H7 (cell line): ENCODE measurements around the gene GGT6. TPM values are rescaled to one million over a fixed set of nuclear protein-coding genes. Genes with fewer than 3 reads are reported as not detected.

Source experiments
- DNase-seq: peaks from one replicate; pipeline ENCODE4 v3.0.0; 2012
- H3K27me3 ChIP-seq: 2 replicates; pipeline ENCODE4 v1.6.0; 2011; ENCODE audit warnings: mild to moderate bottlenecking, low read length; ENCODE audit not compliant: control insufficient read depth, insufficient read depth
- H3K36me3 ChIP-seq: replicated peaks from 2 replicates; pipeline ENCODE4 v1.5.1; 2011; ENCODE audit warnings: low read length; ENCODE audit not compliant: control insufficient read depth, insufficient read depth
- H3K4me3 ChIP-seq: 2 replicates; pipeline ENCODE4 v1.5.1; 2011; ENCODE audit warnings: low read depth, mild to moderate bottlenecking, control low read depth, low read length, moderate library complexity; ENCODE audit not compliant: insufficient read depth
- total RNA-seq: library from RNA; depleted of rRNA; stranded (reverse); fragments of >200 nt; shearing (Covaris generic); gene quantifications from 2 replicates; pipeline ENCODE4 v1.2.3, GENCODE V29; 2014

Gene GGT6
- total RNA-seq, 1 experiment from 2014 or later, result not detected

- DNase-seq, result no peak
- Histone ChIP-seq H3K4me3 (no peak overlapping the region), H3K36me3 (peaks cover 22% of the 10 kb centered on the region), H3K27me3 (no peaks in the 10 kb centered on the region; the same call in 1 of the 2 replicates)
These were observed 22.7 kb downstream of the GGT6 start for GRCh38 chr17:4537451-4538235.

DNA sequence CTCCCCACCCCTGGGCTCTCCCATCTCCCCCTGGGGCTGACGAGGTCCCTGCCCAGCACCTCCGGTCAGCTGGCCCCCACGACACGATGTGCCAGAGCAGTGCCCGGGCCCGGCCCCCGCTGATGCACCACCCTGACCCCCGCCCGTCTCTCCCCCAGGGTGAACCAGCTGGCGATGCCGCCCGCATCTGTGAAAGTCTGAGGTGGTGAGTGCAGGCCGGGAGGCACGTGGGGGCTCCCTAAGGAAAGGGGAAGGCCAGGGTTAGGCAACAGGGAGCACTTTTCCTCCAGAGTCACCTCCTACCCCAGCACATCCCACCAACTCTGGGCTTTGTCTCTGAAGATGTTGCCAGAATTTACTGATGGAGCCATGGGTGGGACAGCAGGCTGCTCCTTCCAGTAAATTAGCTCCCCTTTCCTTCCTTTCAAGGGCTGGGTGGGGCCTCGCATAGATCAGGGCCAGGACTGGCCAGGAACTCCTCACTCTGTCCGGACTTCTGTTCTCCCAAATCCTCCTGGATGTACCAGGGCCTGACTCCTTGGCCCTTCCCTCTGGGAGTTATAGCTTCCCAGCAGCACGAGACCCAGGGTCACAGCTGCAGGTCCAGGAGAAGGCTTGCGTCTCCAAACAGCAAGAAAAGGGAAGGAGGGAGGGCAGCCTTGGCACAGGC is 23.5 kb downstream of the GGT6 start:
- peak overlapping the region; percentile 35; the same call in 1 of the 2 replicates for H3K4me3 ChIP-seq
- peaks cover 16% of the 10 kb centered on the region for H3K36me3 ChIP-seq
- DNase-seq, result peak; percentile 87
- no peaks in the 10 kb centered on the region; the same call in 1 of the 2 replicates for H3K27me3 ChIP-seq

DNA sequence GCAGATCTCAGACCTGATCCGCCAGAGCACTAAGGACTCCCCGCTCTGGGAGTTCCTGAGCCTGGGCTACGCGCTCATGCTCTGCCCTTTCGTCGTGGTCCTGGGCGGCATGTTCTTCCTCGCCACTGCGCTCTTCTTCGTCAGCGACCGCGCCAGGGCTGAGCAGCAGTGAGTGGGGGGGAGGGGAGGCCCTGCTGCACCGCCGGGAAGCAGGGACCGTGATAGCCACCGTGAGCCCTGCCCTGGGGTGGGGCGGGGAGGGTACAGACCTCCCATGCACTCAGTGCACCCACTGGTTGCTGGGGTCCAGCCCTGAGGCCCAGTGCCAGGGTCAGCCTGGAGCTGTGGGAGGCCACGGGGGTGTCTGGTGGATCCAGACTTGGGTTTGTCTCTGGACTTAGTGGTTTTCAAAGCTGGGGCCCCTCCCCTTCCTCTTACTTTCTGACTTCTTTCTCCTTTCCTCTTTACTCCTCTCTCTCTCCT is 24.1 kb downstream of the GGT6 start:
- Histone ChIP-seq H3K36me3 (peaks cover 14% of the 10 kb centered on the region), H3K4me3 (peak overlapping the region; percentile 35), H3K27me3 (no peaks in the 10 kb centered on the region; the same call in 1 of the 2 replicates)
- DNase-seq, result peak; percentile 92

DNA sequence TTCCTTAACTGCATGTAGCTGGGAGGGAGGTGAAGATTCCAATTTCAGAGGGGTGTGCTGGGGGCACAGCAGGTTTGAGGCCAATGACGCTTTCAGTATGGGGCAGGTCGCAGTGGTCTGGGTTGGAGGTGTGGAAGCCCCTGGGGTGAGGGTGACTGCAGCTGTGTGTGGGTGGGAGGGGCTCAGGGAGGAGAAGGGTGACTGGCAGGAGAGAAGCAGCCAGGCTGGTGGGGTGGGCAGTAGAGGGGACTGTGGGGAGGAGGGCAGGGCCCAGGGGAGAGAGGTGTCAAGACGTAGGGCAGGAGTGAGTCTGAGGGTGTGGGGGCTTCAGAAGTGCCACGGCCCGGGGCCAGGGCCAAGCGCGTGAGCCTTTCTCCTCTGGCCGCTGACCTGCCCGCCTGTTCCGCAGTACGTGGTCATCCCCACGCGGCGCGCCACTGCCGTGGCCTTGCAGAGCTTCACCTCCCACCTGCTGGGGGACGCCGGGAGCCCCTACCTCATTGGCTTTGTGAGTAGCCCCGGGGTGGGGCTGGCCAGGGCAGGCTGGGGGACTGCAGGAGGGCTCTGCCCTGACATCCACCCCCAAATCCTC is 24.6 kb downstream of the GGT6 start:
- H3K4me3 ChIP-seq, result peak overlapping the region; percentile 35; the same call in 1 of the 2 replicates
- peaks cover 3% of the 10 kb centered on the region; the same call in 1 of the 2 replicates for H3K27me3 ChIP-seq
- peak; percentile 82 for DNase-seq
- peaks cover 14% of the 10 kb centered on the region for H3K36me3 ChIP-seq

GRCh38 chr17:4534928-4535666 is 25.3 kb downstream of the GGT6 start:
- Histone ChIP-seq H3K36me3 (peaks cover 10% of the 10 kb centered on the region), H3K27me3 (peaks cover 3% of the 10 kb centered on the region; the same call in 1 of the 2 replicates), H3K4me3 (no peak overlapping the region)
- no peak for DNase-seq

DNA sequence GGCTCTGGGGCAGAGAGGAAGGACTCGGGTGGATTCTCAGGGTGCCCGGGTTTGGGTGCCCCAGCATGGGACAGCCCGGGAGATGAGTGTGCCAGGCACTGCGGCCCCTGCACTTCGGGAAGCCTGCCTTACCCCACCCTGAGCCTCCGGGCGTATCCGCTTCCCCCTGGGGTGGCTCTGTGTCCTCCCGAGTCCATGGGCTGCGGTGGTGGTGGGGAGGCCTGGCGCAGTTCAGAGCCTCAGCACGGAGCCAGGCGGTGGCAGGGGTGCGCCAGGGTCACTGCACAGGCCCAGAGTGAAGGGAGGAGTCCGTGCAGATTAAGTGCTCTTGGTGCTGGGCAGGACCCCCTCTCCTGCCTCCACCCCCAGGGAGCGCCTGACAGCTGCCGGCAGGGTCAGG is 25.9 kb downstream of the GGT6 start:
- peaks cover 7% of the 10 kb centered on the region for H3K36me3 ChIP-seq

DNA sequence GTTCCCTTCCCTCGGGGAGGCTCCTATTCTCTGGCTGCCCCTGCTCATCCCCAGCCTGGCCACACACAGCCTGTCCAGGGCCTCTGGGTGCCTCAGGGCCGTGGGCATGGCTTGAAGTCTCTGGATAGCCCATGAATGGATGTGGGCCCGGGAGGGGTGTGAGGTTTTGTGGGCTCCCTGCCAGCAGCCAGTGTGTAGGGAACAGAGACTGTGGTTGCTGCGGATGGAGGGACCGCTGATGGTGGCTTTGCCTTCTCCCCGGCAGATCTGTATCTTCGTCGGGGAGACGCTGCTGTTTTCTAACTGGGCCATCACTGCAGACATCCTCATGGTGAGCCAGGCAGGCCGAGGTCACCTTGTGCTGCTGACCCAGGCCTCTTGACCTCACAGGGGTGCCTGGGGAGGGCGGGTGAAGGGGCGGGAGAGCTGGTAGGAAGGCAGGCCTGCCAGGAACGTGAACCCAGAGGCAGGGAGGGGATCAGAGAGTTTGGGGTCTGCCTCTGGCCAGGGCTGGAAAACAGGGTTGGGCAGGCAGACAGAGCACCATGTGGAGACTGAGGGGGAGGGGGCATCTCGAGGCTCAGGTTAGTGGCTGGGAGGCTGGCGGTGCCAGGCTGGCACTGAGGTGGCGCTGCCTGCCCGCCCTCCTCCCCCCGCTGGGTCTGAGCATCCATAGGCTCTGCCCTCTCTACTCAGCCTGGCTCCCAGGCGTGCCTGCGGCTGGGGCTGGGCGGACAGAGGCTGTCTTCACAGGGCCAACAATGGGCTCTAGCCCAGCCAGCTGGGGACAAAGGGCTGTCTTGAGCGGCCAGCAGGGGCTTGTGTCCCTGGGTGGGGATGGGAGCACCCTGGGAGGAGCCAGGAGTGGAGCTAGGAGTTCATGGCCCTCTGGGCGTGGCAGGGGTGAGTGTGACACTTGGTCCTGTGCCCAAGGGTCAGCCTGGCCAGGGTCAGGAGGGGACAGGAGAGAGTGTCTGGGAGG is 26.6 kb downstream of the GGT6 start:
- DNase-seq, result peak; percentile 79
- Histone ChIP-seq H3K4me3 (no peak overlapping the region), H3K36me3 (peaks cover 5% of the 10 kb centered on the region; the same call in 1 of the 2 replicates), H3K27me3 (peaks cover 3% of the 10 kb centered on the region; the same call in 1 of the 2 replicates)

More for the DNA sequence above, 25.9 kb downstream of the GGT6 start:
- Histone ChIP-seq H3K4me3 (no peak overlapping the region), H3K27me3 (peaks cover 3% of the 10 kb centered on the region; the same call in 1 of the 2 replicates)
- DNase-seq, result no peak

DNA sequence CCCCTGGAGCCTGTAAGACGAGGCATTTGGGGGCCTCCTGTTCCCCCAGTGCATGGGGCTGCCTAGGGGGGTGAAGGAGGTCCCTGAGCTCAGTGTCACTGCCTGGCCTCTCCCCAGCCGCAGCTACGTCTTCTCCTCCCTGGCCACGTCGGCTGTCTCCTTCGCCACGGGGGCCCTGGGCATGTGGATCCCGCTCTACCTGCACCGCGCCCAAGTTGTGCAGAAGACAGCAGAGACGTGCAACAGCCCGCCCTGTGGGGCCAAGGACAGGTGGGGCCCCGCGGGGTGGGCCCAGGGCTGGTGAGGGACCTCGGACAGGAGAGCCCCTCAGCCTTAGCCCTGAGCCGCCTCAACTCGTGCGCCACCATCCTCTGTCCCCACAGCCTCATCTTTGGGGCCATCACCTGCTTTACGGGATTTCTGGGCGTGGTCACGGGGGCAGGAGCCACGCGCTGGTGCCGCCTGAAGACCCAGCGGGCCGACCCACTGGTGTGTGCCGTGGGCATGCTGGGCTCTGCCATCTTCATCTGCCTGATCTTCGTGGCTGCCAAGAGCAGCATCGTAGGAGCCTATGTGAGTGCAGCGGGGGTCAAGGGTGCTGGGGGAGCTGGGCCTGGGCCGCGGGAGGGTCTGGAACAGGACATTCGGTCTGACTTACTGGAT is 27.4 kb downstream of the GGT6 start:
- no peak overlapping the region for H3K4me3 ChIP-seq
- H3K27me3 ChIP-seq, result peaks cover 3% of the 10 kb centered on the region; the same call in 1 of the 2 replicates
- no peak for DNase-seq
- H3K36me3 ChIP-seq, result peaks cover 3% of the 10 kb centered on the region; the same call in 1 of the 2 replicates

GRCh38 chr17:4531988-4532736 is 28.2 kb downstream of the GGT6 start:
- no peaks in the 10 kb centered on the region for H3K36me3 ChIP-seq
- H3K4me3 ChIP-seq, result no peak overlapping the region
- no peak for DNase-seq
- peaks cover 3% of the 10 kb centered on the region; the same call in 1 of the 2 replicates for H3K27me3 ChIP-seq

DNA sequence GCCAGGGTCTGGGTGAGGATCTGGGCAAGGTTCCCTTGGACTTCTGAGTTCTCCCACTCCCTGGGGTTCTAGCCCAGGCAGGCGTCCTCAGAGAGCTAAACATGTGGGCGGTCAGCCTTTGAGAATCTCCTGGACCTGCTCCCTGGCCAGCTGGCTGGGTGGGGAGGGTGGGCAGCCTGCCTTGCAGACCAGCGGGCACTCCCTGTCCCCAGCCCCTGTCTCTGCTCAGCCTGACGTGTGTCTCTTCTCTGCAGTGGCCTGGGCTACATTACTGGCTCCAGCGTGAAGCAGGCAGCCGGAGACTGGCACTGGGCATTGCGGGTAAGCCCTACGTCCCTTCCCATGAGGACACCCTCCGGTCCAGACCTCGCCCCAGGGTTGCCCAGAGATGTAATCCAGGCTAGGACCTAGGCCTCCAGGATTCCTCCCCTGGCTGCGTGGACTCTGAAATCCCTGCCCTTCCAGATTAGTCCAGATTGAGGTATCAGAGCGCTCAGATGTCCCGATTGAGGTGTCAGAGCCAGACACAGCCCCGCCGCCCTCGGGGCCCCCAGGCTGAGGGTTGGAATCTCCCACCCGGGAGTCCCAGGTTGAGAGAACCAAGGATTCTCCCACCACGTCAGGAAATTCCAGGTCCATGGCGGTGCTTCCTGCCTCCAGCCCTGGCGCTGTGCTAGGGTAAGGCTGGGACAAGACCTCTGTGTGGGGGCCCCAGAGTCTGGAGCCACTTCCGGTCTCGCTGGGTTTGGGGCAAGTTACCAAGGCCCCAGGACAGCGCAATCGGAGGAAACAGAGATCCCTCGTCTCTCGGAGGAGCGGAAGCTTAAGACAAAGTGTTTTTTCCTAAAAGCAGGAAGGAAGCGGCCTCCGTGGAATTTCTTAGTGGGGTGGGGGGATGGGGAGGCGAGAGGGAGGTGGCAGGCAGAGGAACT is 29.3 kb downstream of the GGT6 start:
- Histone ChIP-seq H3K36me3 (no peaks in the 10 kb centered on the region), H3K27me3 (peaks cover 3% of the 10 kb centered on the region; the same call in 1 of the 2 replicates), H3K4me3 (no peak overlapping the region)
- no peak for DNase-seq

GRCh38 chr17:4529533-4530152 is 30.7 kb downstream of the GGT6 start:
- Histone ChIP-seq H3K36me3 (no peaks in the 10 kb centered on the region), H3K4me3 (no peak overlapping the region), H3K27me3 (peaks cover 3% of the 10 kb centered on the region; the same call in 1 of the 2 replicates)
- no peak for DNase-seq
